Right renal pelvis (tissue), 4 donors: ENCODE measurements around the gene RSU1. TPM values are rescaled to one million over a fixed set of nuclear protein-coding genes. Genes with fewer than 3 reads are reported as not detected.

Source experiments
- DNase-seq, 4 donors: peaks; one replicate each; pipeline ENCODE4 v3.0.0-alpha.2; 2013; ENCODE audit warnings: low read depth in 4 of 4, low spot score in 3 of 4, missing footprints in 1 of 4
- polyA plus RNA-seq, 4 donors: library from polyadenylated mRNA; unstranded; fragments of 120-200 nt; gene quantifications; one replicate each; pipeline ENCODE4 v1.2.1, GENCODE V29; 2013; ENCODE audit not compliant: insufficient read length in 4 of 4

The RSU1 gene
- polyA plus RNA-seq, 4 donors, result 83.5 to 93.0 (median 91.1) TPM

- no peak for DNase-seq
Measured at GRCh38 chr10:16686054-16686902, 130.9 kb downstream of the RSU1 start.

GRCh38 chr10:16685551-16685950, 131.7 kb downstream of the RSU1 start:
- DNase-seq, result no peak

GRCh38 chr10:16681521-16681920, 135.7 kb downstream of the RSU1 start:
- DNase-seq, result no peak

DNA sequence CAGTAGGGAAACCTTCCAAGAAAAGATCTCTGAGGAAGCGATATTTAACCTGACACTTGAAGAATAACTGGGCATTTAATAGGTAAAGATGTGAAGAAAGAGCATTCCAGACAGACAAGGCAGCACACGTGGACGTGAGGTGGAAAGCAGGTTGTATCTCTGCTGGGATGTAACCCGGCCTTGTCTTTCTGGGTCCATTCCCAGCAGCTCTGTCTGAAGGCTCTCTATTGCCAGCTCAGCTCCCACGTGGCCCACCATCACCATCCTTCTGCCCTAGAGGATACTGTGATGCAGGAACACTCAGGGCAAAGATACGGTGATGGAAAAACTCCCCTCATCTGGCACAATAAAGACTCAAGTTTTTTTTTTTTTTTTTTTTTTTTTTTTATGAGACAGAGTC, 137.7 kb downstream of the RSU1 start:
- no peak for DNase-seq

GRCh38 chr10:16675334-16675733, 141.9 kb downstream of the RSU1 start:
- no peak for DNase-seq

DNA sequence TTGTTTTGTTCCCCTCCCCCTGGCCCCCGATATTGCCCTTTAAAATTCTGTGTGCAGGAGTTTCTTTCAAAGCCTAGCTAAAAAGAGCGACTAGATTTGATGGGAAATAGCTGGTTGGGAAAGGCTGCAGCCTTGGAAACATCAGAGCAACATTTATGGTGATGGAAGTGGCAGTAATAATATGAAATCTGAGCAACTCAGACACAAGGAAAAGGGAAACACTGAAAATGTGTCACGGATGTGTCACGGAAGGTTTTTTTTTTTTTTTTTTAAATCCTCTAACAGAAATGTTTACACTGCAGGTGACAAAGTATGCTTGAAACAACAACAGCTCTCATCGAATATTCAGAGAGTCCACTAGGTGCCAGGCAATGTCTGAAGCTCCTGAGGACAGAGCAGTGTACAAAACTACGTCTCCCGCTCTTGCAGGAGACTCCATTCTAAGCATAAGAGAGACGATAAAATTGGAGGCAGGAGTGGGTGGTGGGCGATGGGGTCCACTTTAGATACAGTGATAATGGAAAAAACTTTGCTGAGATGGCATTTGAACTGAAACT, 143.0 kb downstream of the RSU1 start:
- no peak for DNase-seq

DNA sequence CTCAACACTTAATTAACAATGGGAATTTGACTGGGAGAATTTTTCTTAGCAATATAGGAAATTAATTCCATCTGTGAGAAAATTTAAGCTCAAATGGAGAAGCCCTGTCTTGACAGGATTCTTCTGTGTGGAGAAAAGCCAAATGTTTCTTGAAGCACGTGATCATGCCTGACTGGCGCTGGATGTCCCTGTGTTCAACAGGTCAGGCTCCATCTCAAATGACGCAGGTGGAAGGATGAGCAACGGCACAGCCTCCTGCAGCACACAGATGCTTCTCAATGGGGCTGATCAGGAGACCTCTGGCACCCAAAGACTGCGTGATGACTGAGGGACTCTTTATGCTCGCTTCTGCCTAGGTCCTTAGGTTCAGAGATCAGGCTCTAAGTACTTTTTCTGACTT, 143.8 kb downstream of the RSU1 start:
- DNase-seq, result no peak

- no peak for DNase-seq
Measured at GRCh38 chr10:16663444-16663843, 153.8 kb downstream of the RSU1 start.

DNA sequence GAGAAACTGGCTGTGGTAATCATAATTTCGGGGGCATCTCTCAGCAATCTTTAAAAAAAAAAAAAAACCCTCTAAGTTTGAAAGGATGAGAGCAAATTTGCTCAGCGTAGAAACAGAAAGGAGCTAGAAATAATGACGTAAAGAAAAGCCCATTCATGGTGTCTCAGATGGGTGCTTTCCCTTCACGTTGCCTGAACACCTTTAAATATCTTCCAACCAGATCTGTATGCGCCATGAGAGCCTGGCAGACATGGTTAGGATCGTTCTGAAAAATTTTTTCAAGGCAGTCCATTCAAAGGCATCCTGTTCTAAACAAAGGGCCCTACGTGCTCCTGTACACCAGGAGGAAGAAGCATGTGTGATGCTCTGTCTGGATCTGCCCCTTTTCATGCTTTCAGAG, 154.3 kb downstream of the RSU1 start:
- DNase-seq, result no peak

GRCh38 chr10:16656895-16657294, 160.3 kb downstream of the RSU1 start:
- no peak for DNase-seq

DNA sequence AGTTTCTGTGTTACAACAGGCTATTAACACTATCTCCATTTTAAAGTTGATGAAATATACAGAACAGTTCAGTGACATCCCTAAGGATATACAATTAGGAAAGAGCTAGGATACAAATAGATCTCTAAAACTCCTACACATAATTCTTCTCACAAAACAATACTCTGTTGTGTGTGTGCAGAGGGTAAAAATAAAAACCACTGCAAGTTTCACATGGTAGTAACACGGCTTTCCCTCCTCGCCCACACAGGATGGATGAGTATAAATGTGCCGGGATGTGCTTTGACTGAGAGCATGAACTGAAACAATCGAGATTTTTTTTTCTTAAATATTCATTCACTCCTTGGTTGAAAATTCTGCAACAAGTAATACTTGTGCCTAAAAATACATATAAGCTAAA, 164.0 kb downstream of the RSU1 start:
- no peak for DNase-seq

DNA sequence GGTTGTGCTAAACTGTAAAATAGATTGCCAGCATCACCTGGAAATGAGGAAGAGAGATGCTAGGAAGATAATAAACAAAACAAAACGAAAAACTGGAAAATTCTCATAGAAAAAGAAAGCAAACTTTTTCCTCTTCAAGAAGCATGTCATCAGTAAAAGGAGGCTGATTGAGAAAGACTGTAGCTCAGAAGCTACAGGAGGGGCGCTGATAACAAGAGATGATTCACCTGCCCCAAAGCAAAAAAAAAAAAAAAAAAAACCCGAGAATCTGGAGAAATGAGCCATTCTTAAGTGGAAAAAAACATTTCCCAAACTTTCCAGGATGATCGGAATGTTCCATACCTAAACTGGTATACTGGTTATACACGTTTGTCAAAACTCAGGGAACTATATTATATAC, 165.1 kb downstream of the RSU1 start:
- no peak for DNase-seq

GRCh38 chr10:16649757-16650156, 167.5 kb downstream of the RSU1 start:
- no peak for DNase-seq

- no peak for DNase-seq
Measured at GRCh38 chr10:16648366-16648765, 168.9 kb downstream of the RSU1 start.

DNA sequence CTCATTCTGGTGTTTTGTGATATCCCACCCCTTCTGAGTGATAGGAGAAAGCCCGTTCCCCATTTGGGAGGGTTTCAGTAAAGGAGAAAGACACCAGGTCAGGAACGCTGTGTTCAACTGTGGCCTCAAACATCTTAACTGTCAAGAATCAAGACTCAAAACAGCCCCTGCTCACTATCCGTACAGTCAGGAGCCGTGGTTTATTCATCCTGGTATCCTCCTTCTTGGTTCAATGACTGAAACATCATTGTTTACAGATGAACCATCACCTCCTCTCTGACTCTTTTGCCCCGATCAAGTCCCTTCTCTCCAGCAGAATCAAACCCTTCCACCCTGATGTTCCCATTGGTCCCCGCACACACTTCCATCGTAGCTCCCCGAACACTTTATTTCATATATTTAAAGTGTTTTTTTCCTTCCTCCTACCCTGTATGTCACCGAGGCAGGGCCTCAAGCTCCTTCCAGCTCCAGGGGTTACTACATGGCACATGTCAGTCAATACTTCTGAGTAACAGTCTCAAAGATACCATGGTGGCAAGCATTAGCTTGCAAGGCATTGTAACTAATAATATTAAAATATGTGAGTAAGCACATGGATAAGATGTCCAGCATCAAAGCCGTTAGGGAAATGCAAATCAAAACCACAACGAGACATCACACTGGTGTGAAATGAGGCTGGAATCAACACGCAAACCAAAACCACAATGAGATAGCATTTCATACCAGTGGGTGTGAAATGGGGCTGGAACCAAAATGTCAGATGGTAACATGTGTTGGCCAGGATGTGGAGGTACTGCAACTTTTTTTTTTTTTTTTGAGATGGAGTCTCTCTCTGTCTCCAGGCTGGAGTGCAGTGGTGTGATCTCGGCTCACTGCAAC, 170.8 kb downstream of the RSU1 start:
- DNase-seq, result no peak

- DNase-seq, result no peak
Measured at GRCh38 chr10:16644146-16644545, 173.1 kb downstream of the RSU1 start.

DNA sequence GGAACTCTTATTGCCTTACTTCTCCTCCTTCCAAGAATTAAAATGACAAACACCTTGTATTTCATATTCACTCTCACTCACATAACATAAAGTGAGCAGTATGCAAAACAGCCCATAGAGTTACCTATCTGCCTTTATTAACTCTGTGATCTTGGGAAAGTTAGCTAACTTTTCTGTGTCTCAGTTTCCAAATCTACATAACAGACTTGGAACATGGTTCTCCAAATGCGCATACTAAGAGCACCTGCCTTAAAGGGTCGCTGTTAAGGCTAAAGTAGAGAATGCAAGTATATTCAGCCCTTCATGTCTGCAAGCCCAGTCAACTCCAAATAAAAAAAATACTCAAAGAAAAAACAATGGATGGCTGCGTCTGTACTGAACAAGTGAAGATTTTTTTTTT, 173.7 kb downstream of the RSU1 start:
- no peak for DNase-seq

DNA sequence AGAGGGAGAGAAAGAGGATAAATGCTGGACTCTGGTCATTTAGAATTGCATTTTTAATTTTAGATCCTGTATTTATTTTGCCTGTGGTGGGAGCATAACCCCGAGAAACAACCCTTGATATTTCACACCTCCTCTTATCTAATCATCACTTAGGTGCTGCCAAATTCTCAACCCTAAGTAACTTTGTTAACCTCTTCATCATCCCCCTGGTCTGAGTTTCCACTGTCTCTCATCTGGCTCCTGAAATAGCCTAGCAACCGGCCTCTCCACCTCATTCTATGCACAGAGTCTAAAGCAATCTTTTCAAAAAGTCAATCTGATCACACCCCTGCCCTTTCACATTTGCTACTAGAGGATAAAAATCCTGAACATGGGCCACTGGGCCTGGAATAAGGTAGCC, 177.1 kb downstream of the RSU1 start:
- no peak for DNase-seq

GRCh38 chr10:16639471-16639870, 177.8 kb downstream of the RSU1 start:
- DNase-seq, result no peak

DNA sequence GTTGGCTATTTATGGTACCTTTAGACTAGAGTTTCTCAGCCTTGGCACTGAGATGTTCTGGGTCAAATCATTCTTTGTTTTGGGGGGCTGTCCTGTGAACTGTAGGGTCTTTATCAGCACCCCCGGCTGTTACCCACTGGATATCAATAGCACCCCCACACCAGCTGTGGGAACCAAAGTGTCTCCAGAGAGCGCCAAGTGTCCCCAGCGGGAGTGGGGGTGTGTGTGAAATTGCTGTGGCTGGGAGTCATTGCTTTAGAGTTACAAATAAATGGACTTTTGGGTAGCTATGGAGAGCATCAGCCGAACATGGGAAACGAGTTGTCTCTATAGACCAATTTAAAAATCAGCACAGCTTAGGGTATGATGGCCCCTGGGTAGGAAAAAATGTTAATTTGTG, 184.2 kb downstream of the RSU1 start:
- no peak for DNase-seq

DNA sequence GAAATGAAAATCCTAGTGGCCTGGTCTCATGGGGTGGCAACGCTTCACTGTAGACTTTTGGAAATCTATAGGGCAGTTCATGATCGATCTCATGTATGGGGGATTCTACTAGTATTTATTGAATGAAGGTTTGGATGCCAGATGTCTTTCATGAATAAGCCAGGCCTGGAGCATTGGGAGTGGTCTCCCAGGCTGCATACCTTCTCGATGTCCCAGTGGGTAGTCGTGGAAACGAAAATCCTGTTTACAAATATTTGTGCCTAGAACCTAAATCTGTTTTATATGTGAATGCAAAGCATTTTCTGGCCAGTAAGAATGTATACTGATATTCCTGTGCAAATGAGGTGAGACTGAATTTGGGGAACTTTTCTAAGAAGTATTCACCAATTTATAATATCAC, 190.5 kb downstream of the RSU1 start:
- no peak for DNase-seq

DNA sequence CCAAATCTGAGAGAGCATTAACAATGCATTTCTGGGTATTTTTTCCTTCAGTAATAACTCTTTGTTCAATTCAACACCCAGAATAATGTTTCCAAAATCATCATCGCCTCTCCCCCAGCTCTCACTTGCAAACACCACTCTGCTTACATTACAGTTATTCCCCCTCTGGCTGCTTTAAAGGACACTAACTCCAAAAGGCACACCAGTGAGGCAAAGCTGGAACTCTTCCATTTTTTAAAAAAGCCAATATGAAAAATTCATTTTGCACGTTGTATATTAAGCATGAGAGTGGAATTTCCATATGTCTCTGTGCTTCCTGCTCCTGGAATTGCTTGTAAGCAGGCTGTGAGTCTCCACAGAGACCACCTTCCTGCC, 204.3 kb downstream of the RSU1 start:
- no peak for DNase-seq
